HG02840 (cell line): Measurements from ENCODE around the gene KCNIP1.

Experiments
- ATAC-seq: cut with Tn5 transposase; IDR thresholded peaks from one replicate; pipeline ENCODE4 v1.9.1; 2021; ENCODE audit warnings: mild to moderate bottlenecking, moderate library complexity, moderate number of reproducible peaks; ENCODE audit not compliant: unreplicated experiment, low FRiP score

Gene KCNIP1

DNA sequence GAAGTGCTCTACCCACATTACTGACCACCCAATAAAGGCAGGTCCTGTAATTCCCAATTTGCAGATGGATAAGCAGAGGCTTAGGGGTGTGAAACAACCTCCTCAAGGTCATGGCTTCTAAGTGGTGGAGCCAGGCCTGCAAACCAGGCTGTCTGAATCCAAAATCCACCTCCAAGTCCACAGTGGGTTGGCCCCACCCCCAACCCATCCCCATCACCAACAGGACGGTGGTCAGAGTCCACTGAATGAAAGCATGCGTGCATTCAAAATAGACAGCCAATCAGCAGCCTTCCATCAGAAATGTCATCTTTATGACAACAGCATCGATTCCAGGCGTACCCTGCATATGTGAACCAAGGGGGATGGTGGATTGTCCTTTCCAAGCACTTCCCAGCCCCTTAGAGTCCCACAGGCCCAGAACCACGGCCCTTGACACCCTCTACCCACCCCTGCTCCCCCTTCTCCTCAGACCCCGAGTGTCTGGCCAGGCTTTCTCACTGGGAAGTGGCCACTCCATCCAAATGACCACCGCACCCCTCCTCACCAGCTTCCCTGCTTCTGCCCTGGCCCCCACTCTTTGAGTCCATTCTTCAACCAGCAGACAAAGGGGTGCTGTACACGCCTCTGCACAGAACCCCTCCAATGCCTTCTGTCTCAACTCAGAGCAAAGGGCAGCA lies 133.1 kb downstream of the KCNIP1 start:
- ATAC-seq = no peak

DNA sequence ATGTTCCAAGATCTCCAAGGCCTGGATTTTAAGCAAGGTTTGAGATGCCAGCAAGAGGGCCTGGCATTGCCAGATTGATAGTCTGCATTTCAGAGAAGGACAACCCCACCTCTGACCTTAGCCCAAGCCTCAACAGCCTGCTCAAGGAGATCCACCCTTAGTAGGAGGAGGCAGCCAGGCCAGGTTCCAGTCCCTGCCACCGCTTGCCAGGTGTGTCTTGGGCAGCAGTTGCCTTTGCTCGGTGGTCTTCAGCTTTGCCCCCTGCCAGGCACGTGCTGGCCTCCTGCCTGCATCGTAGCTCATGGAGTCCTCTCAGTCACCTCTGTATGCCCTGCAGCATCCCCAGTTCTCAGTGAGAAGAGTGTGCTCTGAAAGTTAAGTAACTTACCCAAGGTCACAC lies 134.2 kb downstream of the KCNIP1 start:
- no peak for ATAC-seq

DNA sequence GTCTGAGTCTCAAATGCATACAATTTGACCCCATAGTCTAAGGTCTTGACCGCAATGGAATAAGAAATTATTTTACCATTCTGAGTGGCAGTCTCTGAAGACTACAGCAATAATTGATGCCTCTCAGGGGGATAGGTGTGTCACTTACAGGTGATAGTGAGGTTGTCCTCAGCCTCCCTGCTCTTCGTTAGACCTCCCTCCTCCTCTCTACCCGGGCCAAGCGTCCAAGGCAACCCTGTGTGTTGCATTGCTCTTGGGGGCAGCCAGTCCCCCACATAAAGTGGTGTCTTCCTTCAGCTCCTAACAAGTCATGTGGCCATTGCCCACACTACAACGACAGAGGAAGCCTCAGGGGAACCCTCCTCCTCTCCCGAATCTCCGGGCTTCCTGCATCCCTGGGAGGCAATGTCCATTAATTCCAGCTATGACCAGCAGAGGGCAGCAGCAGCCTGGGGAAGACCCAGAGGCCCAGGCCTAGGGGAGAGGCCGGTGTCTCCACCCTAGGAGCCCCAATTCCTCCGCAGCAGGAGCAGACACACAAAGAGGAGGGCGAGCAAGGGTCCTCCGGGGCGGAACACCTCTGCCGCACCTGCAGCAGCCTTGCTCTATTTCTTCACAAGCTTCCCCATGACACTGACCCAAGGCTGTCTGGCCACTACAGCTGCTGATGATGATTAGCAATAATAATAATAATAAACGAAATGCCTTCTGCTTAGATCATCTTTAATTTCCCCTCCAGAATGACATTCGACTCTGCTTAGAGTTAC lies 134.8 kb downstream of the KCNIP1 start:
- no peak for ATAC-seq

DNA sequence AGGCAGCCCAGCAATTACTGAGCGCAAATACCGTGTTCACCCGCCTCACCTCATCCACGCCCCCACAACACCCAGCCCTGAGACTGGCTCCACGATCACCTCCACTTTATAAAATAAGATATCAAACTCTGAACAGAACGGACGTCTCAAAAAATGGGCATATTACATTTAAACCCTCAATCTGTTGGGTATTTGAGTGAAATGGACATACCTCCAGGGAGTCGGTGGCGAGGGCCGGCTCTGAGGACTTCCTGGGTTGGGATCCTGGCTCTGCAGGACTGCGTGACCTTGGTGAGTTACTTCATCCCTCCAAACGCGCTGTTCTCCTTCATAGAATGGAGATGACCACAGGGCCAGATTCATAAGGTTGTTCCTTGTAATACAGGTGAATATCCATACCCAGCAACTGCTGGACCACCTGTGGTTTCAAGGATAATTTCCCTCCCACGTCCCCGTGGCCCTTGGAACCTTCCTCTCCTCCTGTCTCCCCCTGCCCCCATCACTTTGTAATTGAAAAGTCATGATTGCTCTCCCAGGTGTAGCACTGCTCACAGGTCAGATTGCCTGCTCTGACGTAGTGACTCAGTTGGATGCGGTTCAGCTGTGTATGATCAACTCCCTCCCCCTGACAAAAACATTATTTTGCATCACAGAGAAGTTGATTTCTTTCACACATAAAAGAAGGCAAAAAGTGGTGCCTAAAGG lies 135.6 kb downstream of the KCNIP1 start:
- no peak for ATAC-seq

DNA sequence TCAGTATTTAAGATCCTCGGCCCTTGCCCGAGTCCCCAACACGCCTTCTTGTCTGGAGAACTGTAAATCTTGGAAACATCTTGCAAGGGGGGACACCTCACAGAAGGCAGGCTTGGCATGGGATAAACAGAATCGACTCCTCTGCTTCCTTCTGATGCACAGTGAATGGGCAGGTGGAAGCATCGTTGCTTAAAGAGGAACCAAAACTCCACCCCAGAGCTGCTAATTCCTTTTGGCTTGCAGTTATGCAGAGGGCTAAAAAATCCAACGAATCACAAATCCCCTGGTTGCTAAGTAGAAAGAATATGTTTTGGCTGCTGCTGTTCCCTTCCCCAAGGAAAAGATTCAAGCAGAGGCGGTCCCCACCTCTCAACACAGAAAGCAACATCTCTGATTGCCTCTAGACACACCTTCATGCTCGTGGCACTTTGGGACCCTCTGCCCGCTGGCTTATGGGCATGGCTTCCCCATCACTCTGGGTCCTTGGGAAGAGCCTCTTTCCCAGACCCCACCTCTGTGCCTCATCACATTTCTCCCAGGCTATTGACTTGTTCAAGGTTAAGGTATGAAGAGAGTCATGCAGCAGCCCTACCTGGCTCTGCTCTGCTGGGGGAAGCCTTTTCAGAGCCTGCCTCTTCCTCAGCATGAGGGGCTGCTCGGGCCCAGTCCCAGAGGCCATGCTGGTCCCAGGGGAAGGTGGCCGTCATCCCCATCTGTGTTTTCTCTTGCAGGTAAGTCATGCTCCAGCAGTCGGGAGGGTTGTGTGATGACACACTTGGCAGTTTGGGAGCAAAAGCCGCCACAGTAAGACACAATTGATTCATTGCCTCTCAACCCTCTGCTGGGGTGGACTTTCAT lies 137.1 kb downstream of the KCNIP1 start:
- no peak for ATAC-seq

DNA sequence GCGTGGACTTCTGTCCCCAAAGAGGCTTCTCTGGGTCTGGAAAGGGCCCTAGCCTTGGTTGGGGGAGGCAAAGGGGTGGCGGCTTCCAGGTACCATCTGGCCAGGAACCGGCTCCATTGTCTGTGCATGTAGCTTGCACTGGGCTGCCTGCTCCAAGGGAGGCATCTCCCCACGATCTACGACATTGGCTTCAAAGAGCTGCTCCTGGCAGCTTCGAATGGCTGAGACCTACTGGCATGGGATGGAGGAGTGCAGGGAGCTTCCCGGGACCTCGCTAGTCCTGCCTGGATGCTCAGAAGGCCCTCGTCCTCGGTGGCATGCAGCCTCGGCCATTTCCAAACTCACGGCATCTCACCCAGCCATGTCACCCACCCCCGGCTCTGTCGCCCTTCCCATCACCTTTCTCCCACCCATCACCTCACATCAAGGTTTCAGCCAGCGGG lies 137.8 kb downstream of the KCNIP1 start:
- ATAC-seq = no peak

DNA sequence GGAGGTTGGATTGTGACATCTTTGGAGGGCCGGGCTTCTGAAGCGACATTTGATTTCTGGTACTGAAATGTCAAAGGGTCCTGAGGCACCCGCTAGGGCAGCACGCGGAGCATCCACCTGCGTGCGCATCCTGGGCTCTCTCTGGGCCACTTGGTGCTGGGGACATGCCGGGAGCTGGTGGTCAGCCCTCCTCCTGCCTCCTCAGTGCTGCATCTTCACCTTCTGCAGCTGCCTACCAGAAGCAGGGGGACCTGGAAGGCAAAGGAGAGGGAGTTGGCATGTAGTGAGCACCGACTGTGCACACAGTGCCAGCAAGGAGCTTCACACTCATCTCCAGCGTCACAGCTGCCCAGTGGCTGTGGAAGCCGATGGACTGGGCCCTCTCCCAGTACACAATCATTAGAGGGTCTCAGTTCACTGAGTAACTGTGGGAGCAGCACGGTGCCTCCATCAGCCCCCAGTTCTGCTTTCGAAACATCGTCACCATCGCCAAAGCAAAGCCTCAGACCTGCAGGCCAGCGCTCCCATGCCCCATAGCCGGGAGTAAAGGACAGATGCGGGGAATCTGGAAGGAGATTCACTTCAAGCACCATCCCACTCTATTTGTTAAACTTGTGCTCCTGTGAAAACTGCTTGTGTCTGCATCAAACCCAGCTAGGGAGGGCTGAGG lies 138.4 kb downstream of the KCNIP1 start:
- ATAC-seq = no peak

DNA sequence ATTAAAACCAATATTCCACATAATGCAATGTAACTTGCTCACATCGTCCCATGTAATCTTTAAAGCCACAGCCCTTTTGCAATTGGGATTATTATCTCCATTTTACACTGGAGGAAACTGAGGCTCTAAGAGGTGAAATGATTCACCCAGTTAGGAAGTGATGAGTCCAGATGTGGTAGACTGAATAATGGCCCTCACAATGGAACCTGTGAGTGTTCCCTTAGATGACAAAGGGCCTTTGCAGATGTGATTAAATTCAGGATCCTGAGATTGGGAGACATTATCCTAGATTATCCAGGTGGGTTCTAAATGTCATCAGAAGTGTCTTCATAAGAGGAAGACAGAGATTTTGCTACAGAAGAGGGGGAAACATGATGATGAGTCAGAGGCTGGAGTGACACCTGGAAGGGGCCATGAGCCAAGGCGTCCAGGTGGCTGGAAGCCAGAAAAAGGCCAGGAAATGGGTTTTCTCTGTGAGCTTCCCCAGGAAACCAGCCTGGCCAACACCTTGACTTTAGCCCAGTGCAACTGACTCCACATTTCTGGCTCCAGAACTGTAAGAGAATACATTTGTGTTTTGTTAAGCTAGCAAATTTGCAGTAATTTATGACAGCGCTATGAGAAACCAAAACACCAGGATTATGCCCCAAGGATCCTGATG lies 139.1 kb downstream of the KCNIP1 start:
- ATAC-seq = no peak

DNA sequence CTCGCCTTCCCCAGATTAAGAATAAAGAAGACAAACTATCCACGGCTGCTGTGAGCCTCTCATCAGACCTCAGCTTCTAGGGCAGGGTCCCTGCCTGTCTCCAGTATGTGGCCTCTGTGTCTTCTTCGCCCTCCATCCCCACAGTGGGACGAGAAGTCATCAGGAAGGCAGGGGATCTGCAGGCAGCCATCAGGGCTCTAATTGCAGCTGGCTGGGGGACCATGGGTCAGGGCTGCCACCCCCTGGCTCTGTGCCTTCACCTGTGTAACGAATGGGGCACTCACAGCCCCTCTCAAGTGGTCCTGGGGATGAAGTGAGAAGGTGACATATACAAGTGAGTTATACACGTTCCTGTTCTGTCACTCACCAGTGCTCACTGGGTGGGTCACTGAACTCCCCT lies 139.8 kb downstream of the KCNIP1 start:
- no peak for ATAC-seq

DNA sequence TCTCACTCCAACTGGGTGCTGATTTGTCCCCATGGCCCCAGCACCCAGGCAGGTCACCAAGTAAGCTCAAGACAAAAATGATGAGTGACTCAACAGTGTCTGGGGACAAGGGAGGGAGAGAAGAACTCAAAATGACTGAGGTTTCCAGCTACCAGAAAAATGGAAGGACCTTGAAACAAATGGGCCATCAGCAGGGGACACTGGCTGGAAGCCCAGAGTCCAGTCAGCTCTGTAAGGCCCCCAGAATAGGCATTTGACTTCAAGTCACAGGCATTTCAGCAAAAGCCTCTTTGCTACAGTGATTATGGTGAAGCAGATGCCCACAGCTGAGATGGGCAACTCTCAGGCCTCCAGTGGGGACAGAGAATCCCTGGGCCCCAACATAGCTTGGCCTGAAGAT lies 140.7 kb downstream of the KCNIP1 start:
- no peak for ATAC-seq

DNA sequence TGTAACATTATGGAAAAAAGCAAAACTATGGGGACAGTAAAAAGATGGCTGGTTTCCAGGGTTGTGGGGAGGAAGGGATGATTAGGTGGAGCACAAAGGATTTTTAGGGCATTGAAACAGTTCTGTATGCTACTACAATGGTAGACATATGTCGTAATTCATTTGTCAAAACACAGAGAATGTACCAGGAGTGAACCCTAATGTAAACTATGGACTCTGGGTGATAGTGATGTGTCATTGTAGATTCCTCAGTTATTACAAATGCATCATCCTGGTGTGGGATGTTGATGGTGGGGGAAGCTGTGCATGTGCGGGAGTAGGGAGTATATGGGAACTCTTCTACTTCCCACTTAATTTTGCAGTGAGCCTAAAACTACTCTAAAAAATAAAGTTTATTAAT lies 144.7 kb downstream of the KCNIP1 start:
- no peak for ATAC-seq

DNA sequence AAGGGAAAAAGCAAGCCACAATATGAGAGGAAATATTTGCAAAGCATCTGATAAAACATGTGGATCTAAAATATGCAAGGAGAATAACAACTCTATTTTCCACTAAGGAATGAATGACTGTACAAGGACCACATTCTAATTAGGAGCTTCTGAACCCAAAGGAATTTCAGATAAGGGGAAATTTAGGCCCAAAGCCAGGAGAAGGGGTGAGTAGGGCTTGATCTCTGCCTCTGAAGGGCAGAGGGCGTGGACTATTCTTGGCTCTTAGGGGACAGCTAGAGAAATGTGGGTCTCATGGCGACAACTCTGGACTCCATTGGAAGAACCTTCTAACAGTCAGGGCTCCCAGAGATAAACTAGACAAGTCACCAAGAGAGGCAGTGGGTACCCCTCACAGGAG lies 147.0 kb downstream of the KCNIP1 start:
- no peak for ATAC-seq

DNA sequence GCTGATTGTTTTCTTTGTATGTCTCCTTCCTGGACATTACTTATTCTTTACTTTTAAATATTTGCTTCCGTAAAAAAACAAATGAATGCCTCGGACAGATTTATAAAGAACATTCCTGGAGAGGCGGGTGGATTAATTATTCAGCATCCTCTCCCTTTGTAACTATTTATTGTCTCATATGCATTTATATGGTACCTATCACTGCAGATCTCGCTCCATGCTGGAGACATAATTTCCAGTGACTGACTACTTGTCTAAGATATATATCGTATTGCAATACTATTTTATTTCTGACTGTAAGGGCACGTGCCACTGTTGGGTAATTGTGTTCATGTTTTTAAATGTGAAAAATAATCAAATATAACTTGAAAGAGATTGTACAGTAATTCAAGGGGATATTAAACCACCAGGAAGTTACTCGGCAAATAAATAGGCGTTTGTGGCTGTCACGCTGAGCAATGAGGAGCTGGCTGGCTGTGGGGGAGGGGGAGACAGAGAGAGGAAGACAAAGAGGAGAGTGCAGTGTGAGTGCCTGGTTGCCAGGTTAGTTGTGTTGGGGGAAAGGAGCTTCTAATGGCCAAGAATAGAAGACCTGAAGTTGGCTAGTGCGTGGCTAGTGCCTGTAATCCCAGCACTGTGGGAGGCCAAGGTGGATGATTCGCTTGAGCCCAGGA lies 147.9 kb downstream of the KCNIP1 start:
- no peak for ATAC-seq

DNA sequence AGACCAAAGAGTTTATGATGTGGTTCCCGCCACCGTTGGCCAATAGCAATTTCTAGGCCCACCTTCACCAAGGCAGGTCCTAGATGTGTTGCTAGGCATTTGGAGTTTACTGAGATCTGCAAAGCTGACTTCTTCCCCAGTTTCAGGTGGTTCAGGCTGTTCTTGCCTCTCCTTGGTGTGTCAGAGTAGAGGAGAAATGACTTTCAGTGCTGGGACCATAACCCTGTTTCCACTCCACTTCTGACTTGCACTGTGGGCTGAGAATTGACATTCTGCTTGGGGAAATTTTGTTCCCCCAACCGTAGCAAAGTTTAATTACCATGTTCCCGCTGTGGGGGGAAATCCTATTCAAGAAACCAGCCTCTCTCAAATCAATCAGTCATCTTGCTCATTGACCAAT lies 151.7 kb downstream of the KCNIP1 start:
- no peak for ATAC-seq

DNA sequence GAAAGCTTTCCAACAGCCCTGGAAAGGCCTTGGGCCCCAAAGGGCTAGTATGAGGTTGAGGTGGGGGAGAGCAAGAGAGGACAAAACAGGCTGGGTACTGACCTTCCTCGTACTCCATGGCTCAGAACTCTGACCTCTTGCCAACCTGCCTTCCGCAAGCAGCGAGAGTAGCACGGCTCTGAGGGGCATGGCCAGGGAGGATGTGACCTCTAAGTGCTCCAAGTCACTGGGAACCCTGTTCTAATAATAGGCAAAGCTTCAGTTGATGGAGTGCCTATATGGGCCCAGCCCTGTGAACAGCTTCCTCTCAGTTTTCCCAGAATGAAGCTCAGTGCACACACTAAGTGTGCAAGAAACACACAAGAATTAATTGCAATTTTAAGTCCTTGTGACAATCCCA lies 152.1 kb downstream of the KCNIP1 start:
- no peak for ATAC-seq

DNA sequence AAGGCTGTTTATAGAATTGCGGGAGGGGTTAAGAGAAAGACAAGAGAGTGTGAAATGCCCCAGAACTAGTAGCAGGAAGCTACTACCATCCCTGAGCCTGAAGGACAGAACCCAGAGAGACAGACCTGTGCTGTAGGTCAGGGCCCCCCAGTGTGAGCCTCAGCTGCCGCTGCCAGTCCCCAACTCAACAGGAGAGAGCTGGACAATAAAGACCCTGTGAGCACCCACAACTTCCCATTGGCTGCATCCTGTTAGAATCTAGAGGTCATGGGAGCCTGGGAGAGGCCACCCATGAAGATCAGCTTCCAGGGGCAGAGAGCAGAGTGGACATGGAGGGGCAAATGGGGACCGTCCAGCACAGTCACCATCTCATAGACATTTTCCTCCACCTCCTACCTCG lies 152.5 kb downstream of the KCNIP1 start:
- no peak for ATAC-seq

DNA sequence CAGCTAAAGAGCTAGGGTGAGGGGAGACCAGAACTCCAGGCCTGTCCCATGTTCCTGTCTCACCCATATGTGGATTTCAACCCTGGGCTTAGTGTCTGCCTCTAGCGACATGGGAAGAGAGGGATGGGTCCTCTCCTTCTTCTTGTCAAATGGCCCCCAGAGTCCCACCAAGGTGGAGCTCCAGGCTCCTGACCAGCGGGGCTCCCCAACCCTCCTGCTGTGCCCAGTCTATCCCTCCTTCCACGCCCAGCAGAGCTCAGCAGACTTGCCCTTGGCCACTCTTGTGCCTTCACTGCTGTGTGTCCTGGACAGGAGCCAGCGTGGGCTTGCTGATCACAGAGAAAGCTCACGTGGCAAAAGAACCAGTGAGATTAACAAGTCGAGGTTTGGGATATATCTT lies 156.7 kb downstream of the KCNIP1 start:
- no peak for ATAC-seq

DNA sequence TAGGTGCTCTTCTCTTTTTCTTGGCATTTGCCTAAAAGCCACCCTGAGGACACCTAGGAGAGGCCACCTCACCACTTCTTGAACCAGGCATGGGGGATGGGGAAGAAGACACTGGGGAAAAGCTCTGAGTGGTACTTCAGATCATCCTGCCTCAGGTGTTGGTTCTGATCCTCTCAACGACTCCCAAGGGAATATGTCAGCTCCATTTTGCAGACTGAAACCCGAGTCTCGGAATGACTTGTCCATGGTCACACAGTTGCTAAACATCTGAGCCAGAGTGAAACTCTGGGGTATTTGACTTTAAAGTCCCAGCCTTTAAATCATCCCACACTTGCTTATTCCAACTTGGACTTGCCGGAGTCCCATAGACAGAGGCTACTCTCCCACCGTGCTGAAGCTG lies 159.1 kb downstream of the KCNIP1 start:
- ATAC-seq = no peak

DNA sequence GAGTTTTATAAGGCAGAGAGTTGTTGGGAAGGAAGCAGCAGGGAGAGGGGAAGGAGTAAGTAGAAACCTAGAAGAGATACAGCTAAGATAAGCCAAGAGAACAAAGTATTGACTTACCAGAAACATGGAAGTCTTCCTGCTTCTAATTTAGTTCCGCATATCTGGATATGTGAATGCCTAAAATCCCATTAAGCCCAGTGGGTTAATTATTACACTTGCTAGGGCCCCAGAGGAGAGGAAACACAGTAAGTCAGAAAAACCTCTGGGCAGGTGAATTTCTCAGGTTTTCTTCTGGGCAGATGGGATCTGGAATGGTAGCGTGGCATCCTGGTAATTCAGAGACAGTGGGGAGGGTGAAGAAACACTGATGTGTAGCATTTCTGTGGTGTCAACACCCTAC lies 175.0 kb downstream of the KCNIP1 start:
- ATAC-seq = no peak
